ENCODE measurements around the gene RIOX2. TPM values are rescaled to one million over a fixed set of nuclear protein-coding genes. Genes with fewer than 3 reads are reported as not detected.
"Not testable (repeated sequence)": the region's sequence is repeated elsewhere in the genome, so short reads cannot be mapped to it uniquely, and the experiment has no call there.

Gene RIOX2
- total RNA-seq, 1 donor from 2014 or later = 21.3 TPM

DNA sequence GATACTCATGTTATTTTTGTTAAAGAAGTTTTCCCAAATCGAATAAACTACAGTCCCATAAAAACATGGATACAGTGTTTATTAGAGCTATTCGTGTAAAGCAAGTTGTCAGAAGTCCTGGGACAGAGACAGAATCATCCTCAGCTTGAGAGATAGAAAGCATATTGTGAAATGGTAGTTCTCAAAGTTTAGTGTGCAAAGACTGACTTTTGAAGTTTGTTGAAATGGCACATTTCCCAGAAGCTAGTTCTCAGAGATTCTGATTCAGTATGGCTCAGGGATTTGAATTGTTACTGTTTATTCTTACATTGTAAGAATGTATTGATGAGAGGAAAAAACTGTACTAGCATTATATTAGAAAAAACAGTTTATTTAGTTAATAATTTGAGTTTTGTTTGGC is 40.7 kb upstream of the RIOX2 start:
- TF ChIP-seq, protein P1, sequence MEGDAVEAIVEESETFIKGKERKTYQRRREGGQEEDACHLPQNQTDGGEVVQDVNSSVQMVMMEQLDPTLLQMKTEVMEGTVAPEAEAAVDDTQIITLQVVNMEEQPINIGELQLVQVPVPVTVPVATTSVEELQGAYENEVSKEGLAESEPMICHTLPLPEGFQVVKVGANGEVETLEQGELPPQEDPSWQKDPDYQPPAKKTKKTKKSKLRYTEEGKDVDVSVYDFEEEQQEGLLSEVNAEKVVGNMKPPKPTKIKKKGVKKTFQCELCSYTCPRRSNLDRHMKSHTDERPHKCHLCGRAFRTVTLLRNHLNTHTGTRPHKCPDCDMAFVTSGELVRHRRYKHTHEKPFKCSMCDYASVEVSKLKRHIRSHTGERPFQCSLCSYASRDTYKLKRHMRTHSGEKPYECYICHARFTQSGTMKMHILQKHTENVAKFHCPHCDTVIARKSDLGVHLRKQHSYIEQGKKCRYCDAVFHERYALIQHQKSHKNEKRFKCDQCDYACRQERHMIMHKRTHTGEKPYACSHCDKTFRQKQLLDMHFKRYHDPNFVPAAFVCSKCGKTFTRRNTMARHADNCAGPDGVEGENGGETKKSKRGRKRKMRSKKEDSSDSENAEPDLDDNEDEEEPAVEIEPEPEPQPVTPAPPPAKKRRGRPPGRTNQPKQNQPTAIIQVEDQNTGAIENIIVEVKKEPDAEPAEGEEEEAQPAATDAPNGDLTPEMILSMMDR (IDR thresholded peaks at IDR 0.05) = no peak
- Histone ChIP-seq H3K4me1 (no peaks in the 10 kb centered on the region), H3K9me3 (no peaks in the 10 kb centered on the region), H3K36me3 (no peaks in the 10 kb centered on the region), H3K27ac (no peak overlapping the region), H3K27me3 (no peaks in the 10 kb centered on the region), H3K4me3 (no peak overlapping the region)
- intact Hi-C loops (cut with DNase I) = no loop called here
- DNase-seq (ENCODE audit: low spot score in 2 of 2) = no peak

DNA sequence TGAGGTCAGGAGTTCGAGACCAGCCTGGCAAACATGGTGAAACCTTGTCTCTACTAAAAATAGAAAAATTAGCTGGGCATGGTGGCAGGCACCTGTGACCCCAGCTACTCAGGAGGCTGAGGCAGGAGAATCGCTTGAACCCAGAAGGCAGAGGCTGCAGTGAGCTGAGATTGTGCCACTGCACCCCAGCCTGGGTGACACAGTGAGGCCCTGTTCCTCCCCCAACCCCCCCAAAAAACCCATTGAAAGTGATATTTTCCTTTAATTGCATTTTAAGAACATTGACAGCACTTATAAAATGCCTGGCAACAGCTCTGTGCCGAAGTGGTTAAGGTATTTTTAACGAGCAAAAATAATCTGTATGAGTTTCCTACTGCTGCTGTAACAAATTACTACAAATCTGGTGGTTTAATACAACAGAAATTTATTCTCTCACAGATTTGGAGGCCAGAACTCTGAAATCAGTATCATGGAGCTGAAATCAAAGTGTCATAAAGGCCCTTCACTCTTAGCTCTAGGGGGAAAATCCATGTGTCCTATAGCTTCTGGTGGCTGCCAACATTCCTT is 38.7 kb upstream of the RIOX2 start:
- intact Hi-C loops (cut with DNase I); H3K9me3 ChIP-seq; H3K4me3 ChIP-seq; DNase-seq (ENCODE audit: low spot score in 2 of 2); H3K27me3 ChIP-seq; H3K27ac ChIP-seq; H3K36me3 ChIP-seq; H3K4me1 ChIP-seq: not testable (repeated sequence)

DNA sequence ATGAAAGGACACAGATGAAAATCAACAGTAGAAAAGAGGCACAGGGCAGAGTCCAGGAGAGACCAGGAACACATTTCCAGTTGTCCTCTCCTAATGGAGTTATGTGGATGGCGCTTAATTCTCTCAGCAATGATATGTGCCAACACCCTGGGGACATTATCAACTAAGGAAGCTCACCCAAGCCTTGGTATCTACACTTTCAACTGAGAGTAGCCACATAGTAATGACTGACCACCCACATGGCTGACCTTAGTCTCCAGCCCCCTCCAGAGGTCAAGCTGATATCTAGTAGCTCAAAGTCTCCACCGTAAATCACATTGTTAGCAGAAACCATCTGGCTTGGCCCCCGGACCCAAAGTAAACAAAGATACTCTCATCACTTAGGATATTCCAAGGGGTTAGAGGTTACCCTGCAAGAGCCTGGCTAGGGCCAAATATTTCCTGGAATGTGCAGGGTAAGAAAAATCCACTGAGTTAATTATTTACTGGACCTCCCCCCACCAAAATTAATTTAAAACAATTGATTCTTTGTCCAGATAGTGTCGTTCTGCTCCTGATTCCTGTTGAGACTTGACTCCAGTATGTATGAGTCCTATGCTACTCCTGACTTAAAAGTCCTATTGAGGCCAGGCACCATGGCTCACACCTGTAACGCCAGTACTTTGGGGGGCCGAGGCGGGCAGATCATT is 38.1 kb upstream of the RIOX2 start:
- no peaks in the 10 kb centered on the region for H3K4me1 ChIP-seq
- no peaks in the 10 kb centered on the region for H3K36me3 ChIP-seq
- TF ChIP-seq, protein P1 (IDR thresholded peaks at IDR 0.05) = no peak
- no peak for DNase-seq (ENCODE audit: low spot score in 2 of 2)
- H3K27ac ChIP-seq = no peak overlapping the region
- H3K9me3 ChIP-seq = no peaks in the 10 kb centered on the region
- no peak overlapping the region for H3K4me3 ChIP-seq
- intact Hi-C loops (cut with DNase I) = no loop called here
- no peaks in the 10 kb centered on the region for H3K27me3 ChIP-seq

DNA sequence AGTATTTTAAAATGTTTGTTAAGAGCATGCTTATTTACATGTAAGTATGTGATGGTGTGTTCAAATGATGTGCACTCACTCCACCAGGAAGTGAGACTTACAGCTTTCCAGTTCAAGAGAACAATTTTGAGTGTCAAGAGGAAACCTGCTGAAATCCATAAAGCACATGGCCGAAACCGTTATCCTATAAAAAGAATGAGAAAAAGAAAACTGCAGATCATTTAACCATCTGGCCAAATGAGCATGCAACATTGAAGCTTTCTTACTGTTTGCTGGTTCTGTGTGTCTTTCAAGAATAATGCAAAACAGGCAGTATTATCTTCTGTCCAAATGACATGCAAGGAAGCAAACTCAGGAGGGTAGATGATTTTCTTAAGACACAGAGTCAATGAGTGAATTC is 36.6 kb upstream of the RIOX2 start:
- Histone ChIP-seq H3K27ac (no peak overlapping the region), H3K9me3 (no peaks in the 10 kb centered on the region), H3K4me3 (no peak overlapping the region), H3K36me3 (no peaks in the 10 kb centered on the region), H3K27me3 (no peaks in the 10 kb centered on the region), H3K4me1 (no peaks in the 10 kb centered on the region)
- no peak for DNase-seq (ENCODE audit: low spot score in 2 of 2)
- intact Hi-C loops (cut with DNase I) = no loop called here
- TF ChIP-seq, protein P1 (IDR thresholded peaks at IDR 0.05) = no peak

DNA sequence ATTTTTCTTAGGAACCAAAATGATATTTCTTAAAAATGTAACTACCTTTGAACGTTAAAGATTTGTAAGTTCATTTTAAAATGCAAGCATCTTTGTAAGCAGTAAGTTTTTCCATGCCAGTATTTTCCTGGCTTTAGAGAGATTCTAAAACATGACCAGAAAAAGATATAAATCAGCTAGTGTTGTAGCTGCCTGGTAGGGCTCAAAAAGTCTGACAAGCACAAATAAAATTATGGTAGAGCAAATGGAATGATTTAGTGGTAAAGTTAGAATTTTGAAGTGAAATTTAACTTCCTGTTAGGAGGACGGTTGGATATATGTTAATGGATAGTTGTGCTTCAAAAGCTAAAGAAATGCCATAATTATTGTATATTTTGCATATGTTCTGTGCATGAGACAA is 33.2 kb upstream of the RIOX2 start:
- H3K4me1 ChIP-seq = no peaks in the 10 kb centered on the region
- no peaks in the 10 kb centered on the region for H3K9me3 ChIP-seq
- no peaks in the 10 kb centered on the region for H3K27me3 ChIP-seq
- H3K27ac ChIP-seq = no peak overlapping the region
- no peaks in the 10 kb centered on the region for H3K36me3 ChIP-seq
- no peak overlapping the region for H3K4me3 ChIP-seq
- intact Hi-C loops (cut with DNase I) = no loop called here
- DNase-seq (ENCODE audit: low spot score in 2 of 2) = no peak
- TF ChIP-seq, protein P1 (IDR thresholded peaks at IDR 0.05) = no peak

DNA sequence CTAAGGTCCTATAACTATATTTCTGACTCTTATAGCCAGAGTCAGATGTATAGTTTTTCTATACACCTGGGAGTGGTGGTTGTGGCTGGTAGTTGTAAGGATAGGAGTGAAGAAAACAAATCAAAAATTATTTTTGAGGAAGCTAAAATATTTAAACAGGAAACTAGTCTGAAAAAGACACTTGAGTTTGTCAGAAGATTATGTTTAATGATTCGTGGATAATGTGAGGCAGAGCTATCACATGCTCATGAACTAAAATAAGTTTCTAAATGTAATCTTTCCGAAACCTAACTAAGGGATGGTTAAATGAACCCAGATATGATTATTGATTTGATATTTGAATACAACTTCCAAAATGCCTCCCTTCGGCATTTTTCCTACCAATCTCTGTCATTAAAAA is 32.5 kb upstream of the RIOX2 start:
- H3K27ac ChIP-seq = no peak overlapping the region
- H3K27me3 ChIP-seq = no peaks in the 10 kb centered on the region
- no peak for DNase-seq (ENCODE audit: low spot score in 2 of 2)
- H3K9me3 ChIP-seq = no peaks in the 10 kb centered on the region
- no peaks in the 10 kb centered on the region for H3K36me3 ChIP-seq
- no peak overlapping the region for H3K4me3 ChIP-seq
- no peaks in the 10 kb centered on the region for H3K4me1 ChIP-seq
- intact Hi-C loops (cut with DNase I) = no loop called here
- TF ChIP-seq, protein P1 (IDR thresholded peaks at IDR 0.05) = no peak
